ENCODE measurements around the gene RHOBTB3. TPM values are rescaled to one million over a fixed set of nuclear protein-coding genes. Genes with fewer than 3 reads are reported as not detected.
"Not testable (repeated sequence)": the region's sequence is repeated elsewhere in the genome, so short reads cannot be mapped to it uniquely, and the experiment has no call there.

Gene RHOBTB3
- total RNA-seq, 1 experiment from 2014 or later = 175 TPM

GRCh38 chr5:95800553-95800952 lies 69.4 kb downstream of the RHOBTB3 start:
- peaks cover 16% of the 10 kb centered on the region for H3K4me1 ChIP-seq (replicated peaks)
- no peaks in the 10 kb centered on the region for H3K27me3 ChIP-seq (replicated peaks)
- H3K36me3 ChIP-seq = peaks cover 8% of the 10 kb centered on the region
- no peak overlapping the region for H3K4me3 ChIP-seq
- DNase-seq (ENCODE audit: low read depth in 1 of 2, low spot score in 2 of 2) = no peak
- no peak overlapping the region for H3K27ac ChIP-seq
- peaks cover 4% of the 10 kb centered on the region; the same call in 1 of the 2 replicates for H3K9me3 ChIP-seq (replicated peaks)

DNA sequence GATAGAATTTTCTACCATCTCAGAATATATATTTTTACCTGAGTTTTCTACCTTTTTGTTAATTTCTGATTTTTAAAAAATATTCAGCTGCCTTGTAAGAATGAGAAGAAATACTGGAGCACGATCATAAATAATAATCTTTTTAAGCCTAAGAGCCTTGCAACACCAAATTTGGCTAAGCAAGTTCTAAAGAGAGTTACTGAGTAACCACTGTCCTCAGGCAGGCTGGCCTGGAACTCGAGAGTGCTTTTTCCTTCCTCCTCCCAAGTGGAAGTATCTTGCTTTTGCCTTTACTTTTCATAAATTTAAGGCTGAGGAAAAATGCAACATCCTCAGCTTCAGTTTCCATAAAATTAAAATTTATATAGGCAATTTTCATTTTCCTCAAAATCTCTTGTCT lies 70.4 kb downstream of the RHOBTB3 start:
- peaks cover 16% of the 10 kb centered on the region for H3K4me1 ChIP-seq (replicated peaks)
- H3K9me3 ChIP-seq (replicated peaks) = peaks cover 4% of the 10 kb centered on the region; the same call in 1 of the 2 replicates
- no peak overlapping the region for H3K4me3 ChIP-seq
- H3K27me3 ChIP-seq (replicated peaks) = no peaks in the 10 kb centered on the region
- peaks cover 4% of the 10 kb centered on the region; the same call in 1 of the 2 replicates for H3K36me3 ChIP-seq
- DNase-seq (ENCODE audit: low read depth in 1 of 2, low spot score in 2 of 2) = no peak
- H3K27ac ChIP-seq = no peak overlapping the region

DNA sequence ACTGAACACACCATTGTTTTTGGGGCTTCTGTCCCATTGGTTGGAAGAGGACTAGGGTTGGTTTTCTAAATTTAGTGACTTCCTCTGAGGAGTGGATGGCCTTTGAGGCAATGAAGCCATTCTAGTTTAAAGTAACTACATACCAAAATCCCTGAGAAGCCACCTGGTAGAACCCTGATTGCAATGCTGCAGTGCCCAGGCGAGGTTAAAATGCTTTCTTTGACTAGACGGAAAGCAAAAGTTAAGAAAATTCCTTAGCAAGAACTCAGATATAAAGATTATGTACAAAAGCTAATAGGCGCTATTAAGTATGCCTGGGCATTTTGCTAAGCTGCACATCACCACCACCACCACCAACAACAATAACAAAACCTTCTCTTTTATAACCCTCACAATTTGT lies 70.8 kb downstream of the RHOBTB3 start:
- no peak overlapping the region for H3K27ac ChIP-seq
- no peak for DNase-seq (ENCODE audit: low read depth in 1 of 2, low spot score in 2 of 2)
- H3K27me3 ChIP-seq (replicated peaks) = no peaks in the 10 kb centered on the region
- no peak overlapping the region for H3K4me3 ChIP-seq
- H3K36me3 ChIP-seq = peaks cover 3% of the 10 kb centered on the region; the same call in 1 of the 2 replicates
- peaks cover 4% of the 10 kb centered on the region; the same call in 1 of the 2 replicates for H3K9me3 ChIP-seq (replicated peaks)
- peaks cover 16% of the 10 kb centered on the region for H3K4me1 ChIP-seq (replicated peaks)

GRCh38 chr5:95803271-95804148 lies 72.4 kb downstream of the RHOBTB3 start:
- Histone ChIP-seq H3K9me3 (replicated peaks) (peaks cover 4% of the 10 kb centered on the region; the same call in 1 of the 2 replicates), H3K36me3 (no peaks in the 10 kb centered on the region; the same call in 1 of the 2 replicates), H3K27ac (no peak overlapping the region), H3K4me1 (replicated peaks) (peaks cover 16% of the 10 kb centered on the region), H3K4me3 (no peak overlapping the region), H3K27me3 (replicated peaks) (no peaks in the 10 kb centered on the region)
- DNase-seq (ENCODE audit: low read depth in 1 of 2, low spot score in 2 of 2) = no peak

- Histone ChIP-seq H3K27ac (no peak overlapping the region), H3K9me3 (replicated peaks) (peaks cover 4% of the 10 kb centered on the region; the same call in 1 of the 2 replicates), H3K4me3 (no peak overlapping the region), H3K27me3 (replicated peaks) (no peaks in the 10 kb centered on the region), H3K4me1 (replicated peaks) (peaks cover 9% of the 10 kb centered on the region), H3K36me3 (no peaks in the 10 kb centered on the region; the same call in 1 of the 2 replicates)
- DNase-seq (ENCODE audit: low read depth in 1 of 2, low spot score in 2 of 2) = no peak
Observed at GRCh38 chr5:95804736-95805539, 73.8 kb downstream of the RHOBTB3 start.

- Histone ChIP-seq H3K4me1 (replicated peaks) (peaks cover 13% of the 10 kb centered on the region), H3K9me3 (replicated peaks) (peaks cover 4% of the 10 kb centered on the region; the same call in 1 of the 2 replicates), H3K36me3 (no peaks in the 10 kb centered on the region; the same call in 1 of the 2 replicates), H3K27ac (no peak overlapping the region), H3K27me3 (replicated peaks) (no peaks in the 10 kb centered on the region), H3K4me3 (no peak overlapping the region)
- no peak for DNase-seq (ENCODE audit: low read depth in 1 of 2, low spot score in 2 of 2)
Observed at GRCh38 chr5:95806687-95807086, 75.6 kb downstream of the RHOBTB3 start.

- Histone ChIP-seq H3K36me3 (peaks cover 9% of the 10 kb centered on the region; the same call in 1 of the 2 replicates), H3K9me3 (replicated peaks) (peaks cover 4% of the 10 kb centered on the region; the same call in 1 of the 2 replicates), H3K4me3 (no peak overlapping the region), H3K27ac (no peak overlapping the region), H3K27me3 (replicated peaks) (no peaks in the 10 kb centered on the region), H3K4me1 (replicated peaks) (peaks cover 9% of the 10 kb centered on the region; the same call in 1 of the 2 replicates)
- DNase-seq (ENCODE audit: low read depth in 1 of 2, low spot score in 2 of 2) = no peak
Observed at GRCh38 chr5:95808013-95808685, 77.0 kb downstream of the RHOBTB3 start.

- H3K4me1 ChIP-seq (replicated peaks) = peaks cover 9% of the 10 kb centered on the region; the same call in 1 of the 2 replicates
- no peaks in the 10 kb centered on the region for H3K27me3 ChIP-seq (replicated peaks)
- H3K9me3 ChIP-seq (replicated peaks) = peaks cover 4% of the 10 kb centered on the region; the same call in 1 of the 2 replicates
- no peak for DNase-seq (ENCODE audit: low read depth in 1 of 2, low spot score in 2 of 2)
- H3K27ac ChIP-seq = no peak overlapping the region
- no peak overlapping the region for H3K4me3 ChIP-seq
- peaks cover 16% of the 10 kb centered on the region; the same call in 1 of the 2 replicates for H3K36me3 ChIP-seq
Observed at GRCh38 chr5:95808686-95809413, 77.7 kb downstream of the RHOBTB3 start.

GRCh38 chr5:95809414-95809960 lies 78.4 kb downstream of the RHOBTB3 start:
- H3K27me3 ChIP-seq (replicated peaks) = no peaks in the 10 kb centered on the region
- peaks cover 9% of the 10 kb centered on the region; the same call in 1 of the 2 replicates for H3K4me1 ChIP-seq (replicated peaks)
- H3K4me3 ChIP-seq = no peak overlapping the region
- H3K36me3 ChIP-seq = peaks cover 17% of the 10 kb centered on the region; the same call in 1 of the 2 replicates
- peaks cover 4% of the 10 kb centered on the region; the same call in 1 of the 2 replicates for H3K9me3 ChIP-seq (replicated peaks)
- no peak overlapping the region for H3K27ac ChIP-seq
- no peak for DNase-seq (ENCODE audit: low read depth in 1 of 2, low spot score in 2 of 2)

DNA sequence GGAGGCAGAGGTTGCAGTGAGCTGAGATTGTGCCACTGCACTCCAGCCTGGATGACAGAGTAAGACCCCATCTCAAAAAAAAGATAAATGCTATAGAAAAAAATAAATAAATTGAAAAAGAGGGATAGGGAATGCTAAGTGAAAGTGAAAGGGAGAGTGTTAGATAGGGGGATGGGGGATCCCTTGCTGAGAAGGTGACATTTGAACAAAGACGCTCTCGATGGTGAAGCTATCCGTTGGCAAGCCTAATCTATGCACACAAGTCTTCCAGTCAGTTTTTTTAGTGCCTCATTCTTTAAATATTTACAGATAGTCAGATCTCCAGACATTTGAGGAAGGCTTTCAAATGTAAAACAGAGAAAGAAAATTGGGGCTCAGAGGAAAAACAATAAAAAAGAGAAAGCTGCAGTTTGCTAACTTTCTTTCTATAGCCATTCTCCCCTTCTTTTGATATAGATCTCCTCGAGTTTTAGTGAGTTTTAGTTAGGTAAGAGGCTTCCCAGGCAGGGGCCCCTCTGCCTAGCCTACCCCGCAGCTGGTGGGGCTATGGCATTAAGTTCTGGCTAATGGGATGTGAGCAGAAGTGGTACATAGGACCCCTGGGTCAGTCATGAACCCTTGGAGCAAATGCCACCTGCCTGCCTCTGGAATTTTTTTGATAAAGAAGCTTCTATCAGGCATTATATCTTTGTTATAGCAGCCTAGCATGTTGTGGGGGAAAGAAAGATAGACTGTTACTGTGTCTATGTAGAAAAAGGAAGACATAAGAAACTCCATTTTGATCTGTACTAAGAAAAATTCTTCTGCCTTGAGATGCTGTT lies 79.4 kb downstream of the RHOBTB3 start:
- Histone ChIP-seq H3K36me3 (peaks cover 17% of the 10 kb centered on the region), H3K4me3 (no peak overlapping the region), H3K4me1 (replicated peaks) (peaks cover 9% of the 10 kb centered on the region; the same call in 1 of the 2 replicates), H3K27me3 (replicated peaks) (no peaks in the 10 kb centered on the region), H3K9me3 (replicated peaks) (no peaks in the 10 kb centered on the region), H3K27ac (no peak overlapping the region)
- no peak for DNase-seq (ENCODE audit: low read depth in 1 of 2, low spot score in 2 of 2)

DNA sequence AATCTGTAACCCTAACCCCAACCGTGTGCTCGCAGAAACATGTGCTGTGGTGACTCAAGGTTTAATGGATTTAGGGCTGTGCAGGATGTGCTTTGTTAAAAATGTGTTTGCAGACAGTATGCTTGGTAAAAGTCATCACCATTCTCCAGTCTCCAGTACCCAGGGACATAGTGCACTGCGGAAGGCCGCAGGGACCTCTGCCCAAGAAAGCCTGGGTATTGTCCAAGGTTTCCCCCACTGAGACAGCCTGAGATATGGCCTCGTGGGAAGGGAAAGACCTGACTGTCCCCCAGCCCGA lies 79.9 kb downstream of the RHOBTB3 start:
- peaks cover 21% of the 10 kb centered on the region for H3K36me3 ChIP-seq
- not testable (repeated sequence) for H3K27me3 ChIP-seq (replicated peaks); H3K27ac ChIP-seq; DNase-seq (ENCODE audit: low read depth in 1 of 2, low spot score in 2 of 2); H3K9me3 ChIP-seq (replicated peaks); H3K4me1 ChIP-seq (replicated peaks); H3K4me3 ChIP-seq

- H3K4me3 ChIP-seq; H3K9me3 ChIP-seq (replicated peaks); H3K27me3 ChIP-seq (replicated peaks); H3K4me1 ChIP-seq (replicated peaks); DNase-seq (ENCODE audit: low read depth in 1 of 2, low spot score in 2 of 2); H3K27ac ChIP-seq: not testable (repeated sequence)
- H3K36me3 ChIP-seq = peaks cover 26% of the 10 kb centered on the region
Observed at GRCh38 chr5:95811461-95812073, 80.4 kb downstream of the RHOBTB3 start.
